SU-DHL-6 (cell line): Measurements from ENCODE around the gene DNAJB5.
A peak's percentile ranks its signal among the peaks of the same experiment; 100 is the strongest.

Source experiments
- H2AFZ ChIP-seq: fragments of 200-600 bp; sonication (generic); 2 replicates; pipeline ENCODE4 v1.6.1; 2014; ENCODE audit warnings: low read depth, mild to moderate bottlenecking, moderate library complexity, mixed read lengths, antibody characterized with exemption, low read length; ENCODE audit not compliant: severe bottlenecking
- H3F3A ChIP-seq: fragments of 200-600 bp; shearing (Covaris generic); 2 replicates; pipeline ENCODE4 v1.6.0; 2016; ENCODE audit warnings: antibody characterized with exemption, mild to moderate bottlenecking; ENCODE audit not compliant: insufficient read depth
- H3K27ac ChIP-seq: fragments of 200-600 bp; sonication (generic); 2 replicates; pipeline ENCODE4 v1.5.1; 2016; ENCODE audit warnings: low read depth, mild to moderate bottlenecking, low read length, moderate library complexity, mixed read lengths
- H3K27me3 ChIP-seq: fragments of 200-600 bp; sonication (generic), shearing (Covaris generic); 2 replicates; pipeline ENCODE4 v1.6.0; 2014; ENCODE audit warnings: mild to moderate bottlenecking, low read length
- H3K36me3 ChIP-seq: fragments of 200-600 bp; sonication (generic); 2 replicates; pipeline ENCODE4 v1.6.1; 2014; ENCODE audit warnings: mild to moderate bottlenecking, low read length, mixed read lengths
- H3K4me2 ChIP-seq: fragments of 300-600, 200-600 bp; shearing (Covaris generic), sonication (generic); 2 replicates; pipeline ENCODE4 v1.6.0; 2014; ENCODE audit warnings: low read length, low read depth, mild to moderate bottlenecking; ENCODE audit not compliant: poor library complexity, severe bottlenecking
- H3K4me3 ChIP-seq: fragments of 200-600 bp; sonication (generic); 2 replicates; pipeline ENCODE4 v1.5.1; 2014; ENCODE audit warnings: antibody characterized with exemption, low read length, mild to moderate bottlenecking, mixed read lengths; ENCODE audit not compliant: insufficient read depth, poor library complexity, severe bottlenecking
- H3K79me2 ChIP-seq: fragments of 200-600 bp; sonication (generic); 2 replicates; pipeline ENCODE4 v1.6.1; 2014; ENCODE audit warnings: mild to moderate bottlenecking, low read length, moderate library complexity; ENCODE audit not compliant: insufficient read depth
- H3K9ac ChIP-seq: fragments of 200-600 bp; sonication (generic); 2 replicates; pipeline ENCODE4 v1.7.0; 2014; ENCODE audit warnings: mild to moderate bottlenecking, low read length
- H3K9me2 ChIP-seq: fragments of 200-600 bp; sonication (generic); replicated peaks from 2 replicates; pipeline ENCODE4 v1.6.1; 2014; ENCODE audit warnings: low read length; ENCODE audit not compliant: insufficient read depth
- H3K9me3 ChIP-seq: fragments of 200-600 bp; sonication (generic); 2 replicates; pipeline ENCODE4 v1.6.1; 2014; ENCODE audit warnings: low read length, mixed read lengths; ENCODE audit not compliant: insufficient read depth
- H4K20me1 ChIP-seq: fragments of 200-600 bp; sonication (generic); 2 replicates; pipeline ENCODE4 v1.6.1; 2014; ENCODE audit warnings: low read depth, mild to moderate bottlenecking, antibody characterized with exemption, low read length, moderate library complexity, mixed read lengths
- EZH2phosphoT487 ChIP-seq: fragments of 200-600 bp; sonication (generic), shearing (Covaris generic); conservative IDR thresholded peaks from 2 replicates; pipeline ENCODE4 v1.6.1; 2018; ENCODE audit warnings: mild to moderate bottlenecking, antibody characterized with exemption, low read length, moderate library complexity, mixed read lengths
- TF ChIP-seq, protein P1 (sequence below): fragments of 200-600 bp; sonication (generic); IDR thresholded peaks from one replicate; pipeline ENCODE4 v1.5.1; 2017; ENCODE audit warnings: antibody characterized with exemption, mild to moderate bottlenecking, low read length, moderate library complexity; ENCODE audit not compliant: insufficient read depth, poor library complexity, severe bottlenecking

The DNAJB5 gene

DNA sequence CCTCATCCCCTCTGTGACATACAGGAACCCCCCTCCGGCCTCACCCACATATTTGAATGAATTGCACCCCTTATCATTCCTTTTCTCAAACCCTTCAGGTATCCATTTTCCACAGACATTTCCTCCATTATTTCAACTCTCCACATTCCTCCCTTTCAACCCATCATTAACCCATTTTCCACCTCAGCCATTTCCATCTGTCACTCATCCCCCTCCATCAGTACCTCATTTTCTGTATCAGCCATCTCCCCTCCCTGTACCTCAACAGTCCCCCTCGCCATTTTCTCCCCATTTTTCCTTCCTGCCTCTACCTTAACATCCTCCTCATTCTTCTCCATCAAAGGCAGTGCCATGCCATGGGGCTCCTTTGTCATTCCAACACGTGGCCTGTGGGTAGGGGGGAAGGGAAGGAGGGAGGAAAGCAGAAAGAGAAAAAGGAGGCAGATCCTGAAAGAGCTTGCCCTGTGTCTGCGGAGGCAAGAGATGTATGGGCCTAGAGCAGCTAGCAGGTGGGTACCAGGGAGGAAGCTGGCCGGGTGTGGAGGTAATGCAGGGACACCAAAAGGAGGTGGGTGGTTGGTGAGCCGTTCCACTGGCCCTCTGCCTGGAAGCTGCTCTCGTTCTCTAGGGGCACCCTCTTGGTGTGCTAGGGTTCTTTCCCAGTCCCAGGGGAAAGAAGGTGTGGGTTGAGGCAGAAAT is 1.5 kb downstream of the DNAJB5 start:
- Histone ChIP-seq H3K4me2 (peak overlapping the region; percentile 60), H3K36me3 (no peaks in the 10 kb centered on the region), H3K79me2 (no peaks in the 10 kb centered on the region), H3K9me3 (no peaks in the 10 kb centered on the region), H3K4me3 (no peak overlapping the region), H3K9me2 (no peaks in the 10 kb centered on the region), H3K9ac (no peak overlapping the region), H2AFZ (no peak overlapping the region), H4K20me1 (no peaks in the 10 kb centered on the region), H3K27ac (no peak overlapping the region), H3K27me3 (no peaks in the 10 kb centered on the region), H3F3A (no peaks in the 10 kb centered on the region)
- no peak for TF ChIP-seq EZH2phosphoT487

DNA sequence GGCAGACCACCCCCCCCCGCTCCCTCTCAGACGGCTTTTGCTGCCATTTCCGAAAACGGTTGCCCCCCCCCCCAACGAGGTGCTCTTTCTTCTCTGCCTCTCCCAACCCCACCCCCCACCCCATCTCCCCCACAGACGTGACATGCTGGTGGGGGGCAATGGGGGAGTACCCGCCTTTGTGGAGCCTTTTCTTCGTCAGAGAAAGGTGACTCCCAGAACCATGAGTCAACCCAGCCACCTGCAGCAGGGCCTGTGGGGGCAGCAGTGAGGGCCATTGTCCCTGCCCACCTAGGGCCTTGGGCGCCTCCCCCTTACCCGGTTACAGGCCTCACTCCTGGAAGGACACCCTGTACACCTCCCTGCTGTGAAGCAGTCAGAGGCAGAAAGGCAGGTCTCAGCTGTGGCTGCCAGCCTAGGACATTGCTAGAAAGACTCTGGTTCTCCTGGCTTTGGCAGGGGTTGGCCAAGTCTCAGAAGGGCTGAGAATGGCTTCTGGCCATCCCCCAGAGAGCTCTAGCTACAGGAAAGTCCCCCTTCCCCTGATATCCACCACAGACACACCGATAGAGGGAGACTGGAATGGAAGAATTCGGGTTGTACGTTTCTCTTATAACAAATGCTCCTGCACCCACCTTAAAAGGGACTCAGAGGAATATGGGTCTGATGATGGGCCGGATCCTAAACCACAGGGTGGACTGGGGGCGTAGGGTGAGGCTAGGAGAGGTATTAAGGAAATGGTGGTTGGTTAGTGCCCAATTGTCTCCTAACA is 2.2 kb downstream of the DNAJB5 start:
- no peaks in the 10 kb centered on the region for H3K79me2 ChIP-seq
- H3K27ac ChIP-seq, result no peak overlapping the region
- H4K20me1 ChIP-seq, result no peaks in the 10 kb centered on the region
- TF ChIP-seq EZH2phosphoT487, result no peak
- TF ChIP-seq, protein P1, sequence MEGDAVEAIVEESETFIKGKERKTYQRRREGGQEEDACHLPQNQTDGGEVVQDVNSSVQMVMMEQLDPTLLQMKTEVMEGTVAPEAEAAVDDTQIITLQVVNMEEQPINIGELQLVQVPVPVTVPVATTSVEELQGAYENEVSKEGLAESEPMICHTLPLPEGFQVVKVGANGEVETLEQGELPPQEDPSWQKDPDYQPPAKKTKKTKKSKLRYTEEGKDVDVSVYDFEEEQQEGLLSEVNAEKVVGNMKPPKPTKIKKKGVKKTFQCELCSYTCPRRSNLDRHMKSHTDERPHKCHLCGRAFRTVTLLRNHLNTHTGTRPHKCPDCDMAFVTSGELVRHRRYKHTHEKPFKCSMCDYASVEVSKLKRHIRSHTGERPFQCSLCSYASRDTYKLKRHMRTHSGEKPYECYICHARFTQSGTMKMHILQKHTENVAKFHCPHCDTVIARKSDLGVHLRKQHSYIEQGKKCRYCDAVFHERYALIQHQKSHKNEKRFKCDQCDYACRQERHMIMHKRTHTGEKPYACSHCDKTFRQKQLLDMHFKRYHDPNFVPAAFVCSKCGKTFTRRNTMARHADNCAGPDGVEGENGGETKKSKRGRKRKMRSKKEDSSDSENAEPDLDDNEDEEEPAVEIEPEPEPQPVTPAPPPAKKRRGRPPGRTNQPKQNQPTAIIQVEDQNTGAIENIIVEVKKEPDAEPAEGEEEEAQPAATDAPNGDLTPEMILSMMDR, result no peak
- no peaks in the 10 kb centered on the region for H3K9me2 ChIP-seq
- no peak overlapping the region for H3K9ac ChIP-seq
- no peaks in the 10 kb centered on the region for H3F3A ChIP-seq
- no peaks in the 10 kb centered on the region for H3K36me3 ChIP-seq
- H3K9me3 ChIP-seq, result no peaks in the 10 kb centered on the region
- H2AFZ ChIP-seq, result no peak overlapping the region
- H3K4me2 ChIP-seq, result no peak overlapping the region
- H3K27me3 ChIP-seq, result no peaks in the 10 kb centered on the region
- H3K4me3 ChIP-seq, result no peak overlapping the region

- no peak for TF ChIP-seq EZH2phosphoT487
- TF ChIP-seq, protein P1, result no peak
- Histone ChIP-seq H3K9me3 (no peaks in the 10 kb centered on the region), H3F3A (no peaks in the 10 kb centered on the region), H4K20me1 (no peaks in the 10 kb centered on the region), H3K27me3 (no peaks in the 10 kb centered on the region), H3K27ac (no peak overlapping the region), H3K4me3 (no peak overlapping the region), H3K79me2 (no peaks in the 10 kb centered on the region), H3K4me2 (no peak overlapping the region), H2AFZ (no peak overlapping the region), H3K9ac (no peak overlapping the region), H3K9me2 (no peaks in the 10 kb centered on the region), H3K36me3 (no peaks in the 10 kb centered on the region)
These were observed 2.9 kb downstream of the DNAJB5 start for GRCh38 chr9:34992376-34992951.
